OCI-M2 (cell line): ENCODE results near the gene PKN3.

Experiments used
- DNase-seq: peaks from one replicate; lab custom pipeline; 2025; ENCODE audit not compliant: unreplicated experiment; lab: John Stamatoyannopoulos, UW

PKN3 gene

GRCh38 chr9:128715436-128715750 lies 13.1 kb downstream of the PKN3 start:
- DNase-seq: no peak

GRCh38 chr9:128716581-128717254 lies 14.4 kb downstream of the PKN3 start:
- DNase-seq: no peak

- no peak for DNase-seq
Measured at GRCh38 chr9:128718047-128718446, 15.7 kb downstream of the PKN3 start.

GRCh38 chr9:128718475-128718874 lies 16.2 kb downstream of the PKN3 start:
- no peak for DNase-seq

- no peak for DNase-seq
Measured at GRCh38 chr9:128719919-128720605, 17.8 kb downstream of the PKN3 start.

- no peak for DNase-seq
Measured at GRCh38 chr9:128720841-128721486, 18.7 kb downstream of the PKN3 start.

- DNase-seq: no peak
Measured at GRCh38 chr9:128721487-128722010, 19.2 kb downstream of the PKN3 start.

- DNase-seq: no peak
Measured at GRCh38 chr9:128722380-128723351, 20.4 kb downstream of the PKN3 start.

GRCh38 chr9:128723352-128723865 lies 21.1 kb downstream of the PKN3 start:
- no peak for DNase-seq

GRCh38 chr9:128723866-128724743 lies 21.8 kb downstream of the PKN3 start, which contains the start of gene ZDHHC12:
Gene ZDHHC12, minus strand, starts transcription at chr9:128724127. Its CDS starts 34 bp downstream, at chr9:128724093.
- DNase-seq: peak; percentile 50

GRCh38 chr9:128724744-128725211 lies 22.5 kb downstream of the PKN3 start:
- no peak for DNase-seq

GRCh38 chr9:128727640-128728248 lies 25.4 kb downstream of the PKN3 start:
- DNase-seq: no peak

- DNase-seq: no peak
Measured at GRCh38 chr9:128728298-128728697, 26.0 kb downstream of the PKN3 start.

GRCh38 chr9:128729302-128729701 lies 27.0 kb downstream of the PKN3 start:
- DNase-seq: no peak

GRCh38 chr9:128729766-128730517 lies 27.6 kb downstream of the PKN3 start:
- no peak for DNase-seq

GRCh38 chr9:128731093-128731492 lies 28.8 kb downstream of the PKN3 start:
- no peak for DNase-seq

- DNase-seq: no peak
Measured at GRCh38 chr9:128731691-128732090, 29.4 kb downstream of the PKN3 start.

- no peak for DNase-seq
Measured at GRCh38 chr9:128732576-128732975, 30.3 kb downstream of the PKN3 start.
